RWPE1 (cell line): ENCODE data around the gene DNAH2.

Experiments used
- CTCF ChIA-PET: fragments of 350-600 bp; sonication (Branson Sonifier 250); formaldehyde crosslinking; extraction: SDS; loops from one replicate; lab custom pipeline; 2021; lab: Yijun Ruan, JAX
- POLR2A ChIA-PET: fragments of 400-600 bp; formaldehyde crosslinking; extraction: SDS; loops from one replicate; lab custom pipeline; 2020; ENCODE audit warnings: antibody characterized with exemption; ENCODE audit not compliant: low non-redundant PET; lab: Yijun Ruan, JAX
- DNase-seq: peaks from one replicate; pipeline ENCODE4 v3.0.0; 2012; ENCODE audit warnings: low spot score
- H3K27ac ChIP-seq: fragments of 450-650 bp; 2 replicates; pipeline ENCODE4 v1.5.1; 2017
- CTCF ChIP-seq: fragments of 450-650 bp; conservative IDR thresholded peaks from 2 replicates; pipeline ENCODE4 v1.5.1; 2017; ENCODE audit warnings: low read depth, mild to moderate bottlenecking

Gene DNAH2

GRCh38 chr17:7777017-7777416, 59.5 kb downstream of the DNAH2 start:
- DNase-seq = no peak
- ChIA-PET POLR2A (no interaction called here), CTCF (no interaction called here)
- TF ChIP-seq CTCF = no peak
- H3K27ac ChIP-seq = no peak overlapping the region

GRCh38 chr17:7780736-7781135, 63.2 kb downstream of the DNAH2 start:
- no peak for DNase-seq
- TF ChIP-seq CTCF = no peak
- ChIA-PET POLR2A (no interaction called here), CTCF (interaction anchor here (1.4 kb wide), 1 partner anchor 32 kb away, joined by 8 read pairs; no protein-coding TSS in a partner anchor)
- no peak overlapping the region for H3K27ac ChIP-seq

GRCh38 chr17:7781429-7781828, 63.9 kb downstream of the DNAH2 start:
- no peak overlapping the region for H3K27ac ChIP-seq
- no peak for DNase-seq
- CTCF ChIA-PET = interaction anchor here (1.4 kb wide), 1 partner anchor 31 kb away, joined by 8 read pairs; no protein-coding TSS in a partner anchor
- TF ChIP-seq CTCF = no peak
- POLR2A ChIA-PET = no interaction called here

GRCh38 chr17:7782240-7782639, 64.7 kb downstream of the DNAH2 start:
- no peak overlapping the region for H3K27ac ChIP-seq
- POLR2A ChIA-PET = no interaction called here
- no peak for TF ChIP-seq CTCF
- DNase-seq = no peak
- CTCF ChIA-PET = interaction anchor here (0.6 to 2.7 kb wide), 5 partner anchors 30 to 419 kb away, joined by 4 to 20 read pairs (median 8); no protein-coding TSS in a partner anchor

- no peak overlapping the region for H3K27ac ChIP-seq
- POLR2A ChIA-PET = no interaction called here
- CTCF ChIA-PET = no interaction called here
Observed at GRCh38 chr17:7786866-7787265, 69.3 kb downstream of the DNAH2 start.

GRCh38 chr17:7789131-7789530, 71.6 kb downstream of the DNAH2 start:
- no peak for DNase-seq
- POLR2A ChIA-PET = no interaction called here
- TF ChIP-seq CTCF = no peak
- CTCF ChIA-PET = no interaction called here
- no peak overlapping the region for H3K27ac ChIP-seq

More at GRCh38 chr17:7786866-7787265, 69.3 kb downstream of the DNAH2 start:
- DNase-seq = no peak
- TF ChIP-seq CTCF = no peak

- no peak for TF ChIP-seq CTCF
- ChIA-PET CTCF (interaction anchor here (0.6 to 0.7 kb wide), 2 partner anchors 7 to 9 kb away, joined by 3 to 4 read pairs; no protein-coding TSS in a partner anchor), POLR2A (no interaction called here)
Observed at GRCh38 chr17:7790150-7790549, 72.6 kb downstream of the DNAH2 start.

More at GRCh38 chr17:7790150-7790549, 72.6 kb downstream of the DNAH2 start:
- H3K27ac ChIP-seq = no peak overlapping the region
- DNase-seq = no peak
